Brain microvascular endothelial cell (primary cell): ENCODE results near the gene HJV.
"Not testable (repeated sequence)": the region's sequence is repeated elsewhere in the genome, so short reads cannot be mapped to it uniquely, and the experiment has no call there.

ENCODE experiments used
- DNase-seq: peaks from one replicate; pipeline ENCODE4 v3.0.0-alpha.2; 2020
- H3K27ac ChIP-seq: fragments of 250-450 bp; sonication (Bioruptor Pico); 2 replicates; pipeline ENCODE4 v1.5.1; 2020; ENCODE audit warnings: mild to moderate bottlenecking, moderate library complexity
- H3K27me3 ChIP-seq: fragments of 250-450 bp; sonication (Bioruptor Pico); replicated peaks from 2 replicates; pipeline ENCODE4 v1.5.1; 2020; ENCODE audit warnings: mild to moderate bottlenecking
- H3K36me3 ChIP-seq: fragments of 250-450 bp; sonication (Bioruptor Pico); replicated peaks from 2 replicates; pipeline ENCODE4 v1.5.1; 2020; ENCODE audit warnings: mild to moderate bottlenecking
- H3K4me3 ChIP-seq: 2 replicates; pipeline ENCODE4 v1.5.1; 2011; ENCODE audit warnings: low read depth, mild to moderate bottlenecking, control low read depth, low read length, moderate library complexity
- in situ Hi-C: cut with HindIII; loops from 2 replicates; pipeline ENCODE4 v1.10.0; 2017; ENCODE audit warnings: low sequenced_read_pairs, low pct_ligation_motif_present
- TF ChIP-seq, protein P1 (sequence below): IDR thresholded peaks from 2 replicates; pipeline ENCODE4 v1.5.1; 2011; ENCODE audit warnings: low read depth, mild to moderate bottlenecking, moderate library complexity, low read length, control low read depth, inconsistent platforms; ENCODE audit errors: missing control alignments

The HJV gene, protein sequence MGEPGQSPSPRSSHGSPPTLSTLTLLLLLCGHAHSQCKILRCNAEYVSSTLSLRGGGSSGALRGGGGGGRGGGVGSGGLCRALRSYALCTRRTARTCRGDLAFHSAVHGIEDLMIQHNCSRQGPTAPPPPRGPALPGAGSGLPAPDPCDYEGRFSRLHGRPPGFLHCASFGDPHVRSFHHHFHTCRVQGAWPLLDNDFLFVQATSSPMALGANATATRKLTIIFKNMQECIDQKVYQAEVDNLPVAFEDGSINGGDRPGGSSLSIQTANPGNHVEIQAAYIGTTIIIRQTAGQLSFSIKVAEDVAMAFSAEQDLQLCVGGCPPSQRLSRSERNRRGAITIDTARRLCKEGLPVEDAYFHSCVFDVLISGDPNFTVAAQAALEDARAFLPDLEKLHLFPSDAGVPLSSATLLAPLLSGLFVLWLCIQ

DNA sequence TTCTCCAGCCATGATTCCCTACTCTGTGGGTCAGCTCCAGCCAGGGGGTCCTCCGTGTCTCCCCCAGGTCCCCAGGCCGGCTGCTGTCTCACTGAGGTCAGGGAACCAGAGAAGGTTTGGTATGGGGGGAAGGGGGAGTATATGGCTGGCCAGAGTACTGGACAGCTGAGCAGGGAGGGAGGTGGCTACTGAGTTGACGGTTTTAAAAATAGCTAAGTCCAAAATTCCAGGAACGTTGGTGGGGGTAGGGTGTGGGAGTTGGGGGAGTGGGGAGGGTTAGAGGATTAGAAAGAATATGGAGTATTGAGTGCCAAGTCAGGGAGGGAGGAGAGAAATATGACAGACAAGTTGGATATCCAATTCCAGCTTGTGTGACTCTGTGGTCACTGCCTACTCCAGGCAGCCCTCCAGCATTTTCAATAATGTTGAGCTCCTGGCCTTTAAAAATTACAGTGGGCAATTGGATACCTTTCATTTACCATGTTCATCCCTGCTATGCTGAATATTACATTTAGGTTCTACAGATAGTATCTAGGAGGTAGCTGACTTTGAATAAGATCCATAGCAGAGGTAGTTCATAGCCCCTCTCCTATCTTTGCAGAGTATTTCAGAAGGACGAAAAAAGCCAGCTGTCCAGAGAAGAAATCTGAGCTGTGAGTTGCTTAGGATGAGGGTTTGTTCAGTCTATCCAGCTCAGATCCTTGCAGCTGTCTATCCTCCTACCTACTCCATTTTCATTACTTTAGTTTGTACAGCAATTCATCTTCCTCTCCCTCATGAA, at the start of gene HJV:
HJV (minus strand) TSS at position 114 of the 781 bp plus-strand sequence. CDS start 1,504 bp downstream, outside the sequence.
- Histone ChIP-seq H3K36me3 (no peaks in the 10 kb centered on the region), H3K4me3 (no peak within 1 kb of the TSS), H3K27me3 (peaks cover 28% of the 10 kb centered on the region), H3K27ac (no peak within 1 kb of the TSS)
- DNase-seq, result no peak
- TF ChIP-seq, protein P1, sequence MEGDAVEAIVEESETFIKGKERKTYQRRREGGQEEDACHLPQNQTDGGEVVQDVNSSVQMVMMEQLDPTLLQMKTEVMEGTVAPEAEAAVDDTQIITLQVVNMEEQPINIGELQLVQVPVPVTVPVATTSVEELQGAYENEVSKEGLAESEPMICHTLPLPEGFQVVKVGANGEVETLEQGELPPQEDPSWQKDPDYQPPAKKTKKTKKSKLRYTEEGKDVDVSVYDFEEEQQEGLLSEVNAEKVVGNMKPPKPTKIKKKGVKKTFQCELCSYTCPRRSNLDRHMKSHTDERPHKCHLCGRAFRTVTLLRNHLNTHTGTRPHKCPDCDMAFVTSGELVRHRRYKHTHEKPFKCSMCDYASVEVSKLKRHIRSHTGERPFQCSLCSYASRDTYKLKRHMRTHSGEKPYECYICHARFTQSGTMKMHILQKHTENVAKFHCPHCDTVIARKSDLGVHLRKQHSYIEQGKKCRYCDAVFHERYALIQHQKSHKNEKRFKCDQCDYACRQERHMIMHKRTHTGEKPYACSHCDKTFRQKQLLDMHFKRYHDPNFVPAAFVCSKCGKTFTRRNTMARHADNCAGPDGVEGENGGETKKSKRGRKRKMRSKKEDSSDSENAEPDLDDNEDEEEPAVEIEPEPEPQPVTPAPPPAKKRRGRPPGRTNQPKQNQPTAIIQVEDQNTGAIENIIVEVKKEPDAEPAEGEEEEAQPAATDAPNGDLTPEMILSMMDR, result no peak
- in situ Hi-C loops, result no loop called here

DNA sequence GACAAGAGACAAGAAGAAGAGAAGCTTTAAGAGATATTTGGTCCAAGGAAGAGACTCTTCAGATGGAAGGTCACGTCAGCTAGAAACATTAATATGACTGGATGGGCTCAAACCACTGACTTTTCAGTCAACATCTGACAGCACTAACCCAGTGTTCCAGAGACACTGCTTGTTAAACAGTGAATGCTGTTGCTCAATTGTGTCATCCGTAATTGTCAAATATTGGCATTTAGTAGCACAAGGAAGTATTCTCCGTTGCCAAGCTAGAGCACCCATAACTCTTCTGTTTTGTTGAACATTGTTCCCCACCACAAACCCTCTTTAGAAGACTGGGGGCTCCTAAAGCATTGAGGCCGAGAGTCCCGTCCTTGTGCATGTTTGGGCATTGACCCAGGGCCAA, 37.6 kb upstream of the HJV start:
- DNase-seq, H3K27ac ChIP-seq, H3K4me3 ChIP-seq, H3K36me3 ChIP-seq, in situ Hi-C loops, H3K27me3 ChIP-seq: not testable (repeated sequence)

DNA sequence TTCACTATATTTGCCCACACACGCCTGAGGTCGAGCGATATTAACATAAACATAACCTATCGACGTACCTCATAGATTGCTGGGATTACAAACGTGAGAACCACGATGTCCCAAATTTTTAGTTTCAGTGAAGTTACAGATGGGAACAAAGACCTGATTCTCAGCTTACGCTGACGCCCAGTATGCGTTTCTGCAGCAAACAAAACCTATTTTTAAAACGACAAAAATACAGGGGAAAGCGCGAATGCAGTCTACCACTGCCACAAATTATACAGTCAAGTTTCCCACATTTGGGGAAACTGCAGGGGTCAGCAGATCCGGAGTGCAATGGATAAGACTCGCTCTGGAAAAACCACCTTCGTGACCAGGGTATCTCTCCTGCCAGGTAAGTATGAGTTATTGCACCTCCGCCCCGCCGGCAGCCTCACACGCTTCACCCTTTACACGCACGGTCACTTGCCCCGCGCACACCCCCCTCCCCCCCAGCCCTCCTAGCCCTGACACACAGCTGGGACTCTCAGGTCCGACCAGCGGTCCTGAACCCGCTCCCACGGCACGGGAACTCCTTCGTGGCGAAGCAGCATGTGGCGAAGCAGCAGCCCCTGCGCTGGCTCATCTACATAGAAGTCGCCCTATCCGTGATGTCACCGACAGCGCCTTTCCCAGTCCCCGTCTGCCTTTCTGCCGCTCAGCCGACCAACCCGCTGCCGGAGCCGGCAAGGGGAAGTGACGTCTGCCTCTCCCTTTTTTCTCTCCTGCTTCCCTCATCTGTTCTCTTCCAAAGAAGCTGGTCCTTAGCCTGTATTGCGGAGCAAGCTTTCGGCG, 30.5 kb upstream of the HJV start:
- H3K27me3 ChIP-seq, in situ Hi-C loops, H3K36me3 ChIP-seq: not testable (repeated sequence)
- DNase-seq, result peak; percentile 98
- peak overlapping the region; percentile 94 for H3K27ac ChIP-seq
- peak overlapping the region; percentile 47 for H3K4me3 ChIP-seq

DNA sequence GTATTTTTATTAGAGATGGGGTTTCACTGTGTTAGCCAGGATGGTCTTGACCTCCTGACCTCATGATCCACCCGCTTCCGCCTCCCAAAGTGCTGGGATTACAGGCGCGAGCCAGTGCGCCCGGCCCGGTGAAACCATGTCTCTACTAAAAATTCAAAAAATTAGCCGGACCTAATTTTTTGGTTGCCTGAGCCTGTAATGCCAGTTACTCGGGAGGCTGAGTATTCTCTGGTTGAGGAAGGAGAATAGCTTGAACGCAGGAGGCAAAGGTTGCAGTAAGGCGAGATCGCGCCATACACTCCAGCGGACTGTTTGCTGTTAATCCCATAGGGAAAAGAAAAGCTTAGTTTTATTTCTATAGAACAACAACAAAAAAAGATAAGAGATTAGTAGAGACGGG, 29.9 kb upstream of the HJV start:
- no peaks in the 10 kb centered on the region for H3K36me3 ChIP-seq
- peak overlapping the region; percentile 94 for H3K27ac ChIP-seq
- H3K4me3 ChIP-seq, result peak overlapping the region; percentile 31
- no peak for DNase-seq
- in situ Hi-C loops, result no loop called here
- TF ChIP-seq, protein P1, result no peak
- no peaks in the 10 kb centered on the region for H3K27me3 ChIP-seq

DNA sequence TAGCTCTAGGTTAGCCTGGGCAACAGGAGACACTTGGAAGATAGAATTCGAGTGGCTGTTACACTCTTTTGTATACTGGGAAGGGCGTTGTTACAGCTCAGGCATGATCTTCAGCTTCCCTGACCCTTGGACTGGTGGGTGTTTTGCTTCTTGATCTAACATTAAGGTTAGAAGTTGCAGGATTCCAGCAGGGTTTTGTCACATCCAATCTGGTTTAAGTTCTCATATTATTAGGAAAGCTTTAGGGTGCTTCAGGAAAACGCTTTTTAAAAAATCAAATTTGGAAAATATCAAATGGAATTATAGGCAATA, 29.1 kb upstream of the HJV start:
- in situ Hi-C loops, H3K27me3 ChIP-seq, H3K27ac ChIP-seq, H3K36me3 ChIP-seq, H3K4me3 ChIP-seq, DNase-seq: not testable (repeated sequence)

DNA sequence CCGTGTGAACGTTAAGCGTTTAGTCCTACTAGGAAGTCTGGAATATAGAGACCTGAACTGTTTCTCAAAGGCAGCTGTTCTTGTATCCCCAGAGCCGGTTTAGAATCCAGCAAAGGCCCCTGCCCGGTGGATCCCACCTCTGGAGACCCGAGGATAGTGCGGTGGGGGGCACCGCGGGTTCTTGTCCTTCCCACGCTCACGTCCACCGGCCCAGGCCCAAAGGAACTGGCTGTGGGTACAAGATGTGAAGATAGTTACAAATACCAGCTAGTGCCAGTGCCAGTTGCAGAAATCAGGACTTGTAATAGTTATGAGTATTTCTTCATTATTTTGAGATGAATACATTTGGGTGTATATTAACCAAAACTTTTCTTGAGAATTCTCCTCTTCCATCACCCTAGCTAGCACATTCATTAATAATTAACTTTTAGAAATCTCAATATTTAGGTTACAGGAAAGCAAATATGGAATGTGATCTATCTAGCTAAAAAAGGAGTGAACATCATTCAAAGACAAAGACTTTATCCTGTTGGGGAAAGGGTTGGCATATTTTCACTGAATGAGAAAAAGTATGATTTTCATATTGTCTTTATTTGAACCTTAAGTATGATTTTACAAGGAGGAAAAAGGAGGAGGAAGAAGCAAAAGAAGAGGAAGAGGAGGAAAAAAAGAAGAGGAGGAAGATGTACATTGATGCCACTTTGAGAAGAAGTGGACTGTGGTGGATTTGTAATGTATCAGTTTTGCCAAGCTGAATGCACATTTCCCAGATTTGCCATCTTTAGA, 28.5 kb upstream of the HJV start:
- H3K27ac ChIP-seq, H3K27me3 ChIP-seq, H3K36me3 ChIP-seq, DNase-seq, H3K4me3 ChIP-seq, in situ Hi-C loops: not testable (repeated sequence)

GRCh38 chr1:146049436-146049835, 27.9 kb upstream of the HJV start:
- TF ChIP-seq, protein P1, result no peak
- no peaks in the 10 kb centered on the region for H3K36me3 ChIP-seq
- in situ Hi-C loops, result no loop called here
- H3K27me3 ChIP-seq, result no peaks in the 10 kb centered on the region
- H3K4me3 ChIP-seq, result no peak overlapping the region
- DNase-seq, result no peak
- H3K27ac ChIP-seq, result no peak overlapping the region

- H3K4me3 ChIP-seq, H3K36me3 ChIP-seq, DNase-seq, in situ Hi-C loops, H3K27ac ChIP-seq, H3K27me3 ChIP-seq: not testable (repeated sequence)
Observed at GRCh38 chr1:146048514-146049115, 27.1 kb upstream of the HJV start.
